Prostate gland (tissue), 2 donors: ENCODE results near the gene SLC44A5.

Experiments used
- CTCF ChIP-seq, 4 experiments: fragments of 200-600 bp in 2 of 4; fragments of 450-650 bp in 2 of 4; sonication (generic) in 2 of 4; IDR thresholded peaks; 1 replicate in 3 of 4; 2 replicates in 1 of 4; pipeline ENCODE4 v1.5.1; 2016 to 2019; ENCODE audit warnings: antibody characterized with exemption in 4 of 4, mild to moderate bottlenecking in 2 of 4, moderate library complexity in 2 of 4
- POLR2AphosphoS5 ChIP-seq: sonication (generic); formaldehyde crosslinking; IDR thresholded peaks from one replicate; pipeline ENCODE4 v1.6.1; 2017; ENCODE audit warnings: antibody characterized with exemption

GRCh38 chr1:75641325-75641724 is 30.4 kb upstream of the SLC44A5 start:
- TF ChIP-seq CTCF (IDR thresholded peaks at IDR 0.05) (no peak), POLR2AphosphoS5 (no peak)
